ENCODE measurements around the gene DHRS4.

The DHRS4 gene

GRCh38 chr14:23953464-23954278 is at the start of gene DHRS4:
TSS of gene DHRS4 (plus strand) at chr14:23953770. CDS start at chr14:23953789, 19 bp downstream.
- TF ChIP-seq, protein P1, sequence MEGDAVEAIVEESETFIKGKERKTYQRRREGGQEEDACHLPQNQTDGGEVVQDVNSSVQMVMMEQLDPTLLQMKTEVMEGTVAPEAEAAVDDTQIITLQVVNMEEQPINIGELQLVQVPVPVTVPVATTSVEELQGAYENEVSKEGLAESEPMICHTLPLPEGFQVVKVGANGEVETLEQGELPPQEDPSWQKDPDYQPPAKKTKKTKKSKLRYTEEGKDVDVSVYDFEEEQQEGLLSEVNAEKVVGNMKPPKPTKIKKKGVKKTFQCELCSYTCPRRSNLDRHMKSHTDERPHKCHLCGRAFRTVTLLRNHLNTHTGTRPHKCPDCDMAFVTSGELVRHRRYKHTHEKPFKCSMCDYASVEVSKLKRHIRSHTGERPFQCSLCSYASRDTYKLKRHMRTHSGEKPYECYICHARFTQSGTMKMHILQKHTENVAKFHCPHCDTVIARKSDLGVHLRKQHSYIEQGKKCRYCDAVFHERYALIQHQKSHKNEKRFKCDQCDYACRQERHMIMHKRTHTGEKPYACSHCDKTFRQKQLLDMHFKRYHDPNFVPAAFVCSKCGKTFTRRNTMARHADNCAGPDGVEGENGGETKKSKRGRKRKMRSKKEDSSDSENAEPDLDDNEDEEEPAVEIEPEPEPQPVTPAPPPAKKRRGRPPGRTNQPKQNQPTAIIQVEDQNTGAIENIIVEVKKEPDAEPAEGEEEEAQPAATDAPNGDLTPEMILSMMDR (conservative IDR thresholded peaks at IDR 0.05; ENCODE audit: low read depth, low read length): peak; percentile 92
- peak; percentile 39 for DNase-seq (ENCODE audit: low read depth)

DNA sequence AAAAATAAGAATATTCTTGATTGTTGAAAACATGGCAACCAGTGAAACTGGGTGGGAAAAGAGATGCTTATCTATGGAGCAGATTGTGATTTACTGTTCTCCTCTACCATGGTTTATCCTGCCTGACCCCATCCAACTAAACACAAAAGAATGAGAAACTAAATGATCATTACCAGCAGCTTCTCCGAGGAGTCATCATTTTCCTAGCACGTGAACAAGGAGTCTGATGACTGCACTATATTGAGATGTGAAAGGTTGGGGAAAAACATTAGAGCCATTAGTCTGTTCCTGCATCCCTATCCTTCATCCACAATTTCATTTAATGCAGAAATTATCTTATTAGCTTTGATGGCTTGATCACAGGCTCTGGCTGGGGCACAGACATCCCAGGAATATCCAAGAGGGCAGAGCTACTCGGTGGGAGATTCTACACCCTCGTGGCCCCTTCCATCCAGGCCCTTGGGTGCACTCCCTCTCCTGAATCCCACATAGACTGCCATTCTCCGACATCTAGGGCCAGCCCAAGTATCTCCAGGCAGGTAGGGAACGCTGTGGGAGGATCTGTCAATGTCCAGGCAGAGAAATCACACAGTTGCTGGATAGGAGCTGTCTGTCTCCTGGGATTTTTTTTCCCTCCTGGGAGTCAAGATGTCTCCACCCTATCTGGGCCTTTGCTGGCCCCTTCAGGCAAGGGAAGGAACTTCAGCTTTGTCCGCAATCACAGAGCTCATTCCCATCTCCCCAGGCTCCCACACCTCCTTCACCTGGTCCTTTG is 43.3 kb upstream of the DHRS4 start:
- TF ChIP-seq, protein P1 (conservative IDR thresholded peaks at IDR 0.05; ENCODE audit: low read depth, low read length): peak; percentile 96
- no peak overlapping the region for H3K4me3 ChIP-seq (ENCODE audit: low read length)
- no peak for DNase-seq (ENCODE audit: low read depth)

More at GRCh38 chr14:23953464-23954278, at the start of gene DHRS4:
- H3K4me3 ChIP-seq (ENCODE audit: low read length): peak within 1 kb of the TSS; percentile 88

- no peak overlapping the region for H3K4me3 ChIP-seq (ENCODE audit: low read length)
- TF ChIP-seq, protein P1 (conservative IDR thresholded peaks at IDR 0.05; ENCODE audit: low read depth, low read length): no peak
- no peak for DNase-seq (ENCODE audit: low read depth)
Measured at GRCh38 chr14:23910876-23911210, 42.7 kb upstream of the DHRS4 start.

DNA sequence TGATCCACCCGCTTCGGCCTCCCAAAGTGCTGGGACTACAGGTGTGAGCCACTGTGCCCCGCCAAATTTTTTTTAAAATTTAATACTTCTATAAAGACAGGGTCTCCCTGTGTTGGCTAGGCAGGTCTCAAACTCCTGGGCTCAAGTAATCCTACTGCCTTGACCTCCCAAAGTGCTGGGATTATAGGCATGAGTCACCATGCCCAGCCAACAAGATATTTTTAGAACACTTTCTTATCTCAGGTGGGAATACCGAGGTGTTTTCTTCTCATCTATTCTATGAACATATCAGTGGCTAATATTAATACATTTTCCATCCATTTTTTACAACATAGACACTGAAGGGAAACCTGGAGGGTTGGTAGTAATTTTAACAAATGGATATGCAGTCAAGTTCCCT is 38.0 kb upstream of the DHRS4 start:
- H3K4me3 ChIP-seq (ENCODE audit: low read length): no peak overlapping the region
- DNase-seq (ENCODE audit: low read depth): no peak
- TF ChIP-seq, protein P1 (conservative IDR thresholded peaks at IDR 0.05; ENCODE audit: low read depth, low read length): no peak

DNA sequence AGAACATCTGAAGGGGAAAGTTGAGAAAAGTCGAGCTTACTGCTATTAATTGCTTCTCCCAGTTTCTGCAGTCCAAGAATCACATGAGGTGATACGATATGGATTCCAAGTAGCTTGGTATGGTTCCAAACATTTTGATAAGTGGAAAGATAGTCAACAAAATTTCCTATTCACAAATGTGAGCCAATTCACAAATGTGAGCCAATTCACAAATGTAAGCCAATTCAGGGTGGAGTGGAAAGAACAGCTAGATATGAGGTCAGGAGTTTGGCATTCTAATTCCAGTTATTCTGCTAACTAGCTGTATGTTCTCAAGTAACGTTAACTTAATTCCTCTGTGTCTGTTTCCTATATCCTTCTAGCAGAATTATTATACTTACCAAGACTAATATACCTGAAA is 37.6 kb upstream of the DHRS4 start:
- TF ChIP-seq, protein P1 (conservative IDR thresholded peaks at IDR 0.05; ENCODE audit: low read depth, low read length): no peak
- DNase-seq (ENCODE audit: low read depth): no peak
- no peak overlapping the region for H3K4me3 ChIP-seq (ENCODE audit: low read length)

DNA sequence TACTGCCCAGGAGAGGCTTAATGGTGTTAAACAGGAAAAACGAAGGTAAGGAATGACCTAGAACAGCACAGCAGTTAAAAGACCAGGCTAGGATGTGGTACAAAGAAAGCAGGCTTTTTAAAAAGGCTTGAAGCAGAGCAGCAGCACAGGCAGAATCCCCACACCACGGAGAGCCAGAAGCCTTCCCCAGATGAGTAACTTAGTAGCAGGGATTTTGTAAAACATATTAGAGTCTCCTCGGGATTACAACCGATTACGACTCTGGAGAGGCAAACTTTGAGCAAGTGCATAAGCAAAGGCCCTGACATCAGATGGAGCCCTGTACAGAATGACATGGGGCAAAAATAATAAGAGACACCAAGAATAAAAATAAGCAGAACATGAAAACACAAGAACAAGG is 37.1 kb upstream of the DHRS4 start:
- TF ChIP-seq, protein P1 (conservative IDR thresholded peaks at IDR 0.05; ENCODE audit: low read depth, low read length): no peak
- DNase-seq (ENCODE audit: low read depth): no peak
- no peak overlapping the region for H3K4me3 ChIP-seq (ENCODE audit: low read length)

All from retinal pigment epithelial cell (primary cell).